H1 (cell line): Measurements from ENCODE around the gene RHBDD1.

Source experiments
- BRCA1 ChIP-seq: IDR thresholded peaks from 2 replicates; pipeline ENCODE4 v1.6.1; 2012; ENCODE audit warnings: low read depth, low read length, improper control_type of control experiment
- CREB1 ChIP-seq: IDR thresholded peaks from 2 replicates; pipeline ENCODE4 v1.6.1; 2012; ENCODE audit warnings: inconsistent platforms
- POLR2A ChIP-seq, 2 experiments: IDR thresholded peaks; 1 replicate in 1 of 2; 2 replicates in 1 of 2; pipeline ENCODE4 v1.6.1; 2011; ENCODE audit warnings: low read depth in 2 of 2, low read length in 2 of 2, mild to moderate bottlenecking in 2 of 2; ENCODE audit errors: control extremely low read depth in 1 of 2
- POLR2AphosphoS5 ChIP-seq: IDR thresholded peaks from 2 replicates; pipeline ENCODE4 v1.6.1; 2011; ENCODE audit warnings: low read depth, low read length
- RFX5 ChIP-seq: IDR thresholded peaks from 2 replicates; pipeline ENCODE4 v1.6.1; 2011; ENCODE audit warnings: low read depth, low read length, improper control_type of control experiment, borderline replicate concordance
- TF ChIP-seq, protein P1 (sequence below), 3 experiments: IDR thresholded peaks; 1 replicate in 2 of 3; 2 replicates in 1 of 3; pipeline versions ENCODE4 v1.5.1 to v1.6.1; 2011; ENCODE audit warnings: low read length in 3 of 3, mild to moderate bottlenecking in 3 of 3, inconsistent platforms in 2 of 3, low read depth in 1 of 3, moderate library complexity in 1 of 3; ENCODE audit not compliant: insufficient read depth in 1 of 3; ENCODE audit errors: control extremely low read depth in 1 of 3
- TF ChIP-seq, protein P2 (sequence below): IDR thresholded peaks from 2 replicates; pipeline ENCODE4 v1.6.1; 2012; ENCODE audit warnings: low read length, inconsistent platforms

DNA sequence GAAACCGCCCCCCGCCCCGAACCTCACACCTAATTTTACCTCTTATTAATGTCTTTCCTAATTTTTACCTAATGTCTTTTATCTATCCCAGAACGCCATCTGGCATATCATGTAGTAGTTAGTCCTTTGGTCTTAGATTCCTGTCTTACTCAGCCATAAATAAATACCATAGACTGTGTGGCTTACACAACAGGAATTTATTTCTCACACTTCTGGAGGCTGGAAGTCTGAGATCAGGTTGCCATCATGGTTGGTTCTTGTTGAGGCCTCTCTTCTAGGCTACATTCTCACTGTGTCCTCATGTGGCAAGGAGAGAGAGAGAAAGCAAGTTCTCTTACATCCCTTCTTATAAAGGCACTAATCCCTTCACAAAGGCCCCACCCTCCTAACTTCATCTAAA lies 46.8 kb downstream of the RHBDD1 start:
- no peak for TF ChIP-seq POLR2A (IDR thresholded peaks at IDR 0.05; ENCODE audit: control extremely low read depth in 1 of 2, low read depth in 2 of 2, low read length in 2 of 2)
- TF ChIP-seq, protein P1, sequence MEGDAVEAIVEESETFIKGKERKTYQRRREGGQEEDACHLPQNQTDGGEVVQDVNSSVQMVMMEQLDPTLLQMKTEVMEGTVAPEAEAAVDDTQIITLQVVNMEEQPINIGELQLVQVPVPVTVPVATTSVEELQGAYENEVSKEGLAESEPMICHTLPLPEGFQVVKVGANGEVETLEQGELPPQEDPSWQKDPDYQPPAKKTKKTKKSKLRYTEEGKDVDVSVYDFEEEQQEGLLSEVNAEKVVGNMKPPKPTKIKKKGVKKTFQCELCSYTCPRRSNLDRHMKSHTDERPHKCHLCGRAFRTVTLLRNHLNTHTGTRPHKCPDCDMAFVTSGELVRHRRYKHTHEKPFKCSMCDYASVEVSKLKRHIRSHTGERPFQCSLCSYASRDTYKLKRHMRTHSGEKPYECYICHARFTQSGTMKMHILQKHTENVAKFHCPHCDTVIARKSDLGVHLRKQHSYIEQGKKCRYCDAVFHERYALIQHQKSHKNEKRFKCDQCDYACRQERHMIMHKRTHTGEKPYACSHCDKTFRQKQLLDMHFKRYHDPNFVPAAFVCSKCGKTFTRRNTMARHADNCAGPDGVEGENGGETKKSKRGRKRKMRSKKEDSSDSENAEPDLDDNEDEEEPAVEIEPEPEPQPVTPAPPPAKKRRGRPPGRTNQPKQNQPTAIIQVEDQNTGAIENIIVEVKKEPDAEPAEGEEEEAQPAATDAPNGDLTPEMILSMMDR (IDR thresholded peaks at IDR 0.05; ENCODE audit: control extremely low read depth in 1 of 3, insufficient read depth in 1 of 3, low read depth in 1 of 3, low read length in 3 of 3) = no peak
- no peak for TF ChIP-seq RFX5
- TF ChIP-seq POLR2AphosphoS5 = no peak
- TF ChIP-seq BRCA1 = no peak
- TF ChIP-seq, protein P2, sequence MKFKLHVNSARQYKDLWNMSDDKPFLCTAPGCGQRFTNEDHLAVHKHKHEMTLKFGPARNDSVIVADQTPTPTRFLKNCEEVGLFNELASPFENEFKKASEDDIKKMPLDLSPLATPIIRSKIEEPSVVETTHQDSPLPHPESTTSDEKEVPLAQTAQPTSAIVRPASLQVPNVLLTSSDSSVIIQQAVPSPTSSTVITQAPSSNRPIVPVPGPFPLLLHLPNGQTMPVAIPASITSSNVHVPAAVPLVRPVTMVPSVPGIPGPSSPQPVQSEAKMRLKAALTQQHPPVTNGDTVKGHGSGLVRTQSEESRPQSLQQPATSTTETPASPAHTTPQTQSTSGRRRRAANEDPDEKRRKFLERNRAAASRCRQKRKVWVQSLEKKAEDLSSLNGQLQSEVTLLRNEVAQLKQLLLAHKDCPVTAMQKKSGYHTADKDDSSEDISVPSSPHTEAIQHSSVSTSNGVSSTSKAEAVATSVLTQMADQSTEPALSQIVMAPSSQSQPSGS = no peak
- no peak for TF ChIP-seq CREB1
